Measurements from ENCODE around the gene NDUFV1. TPM values are rescaled to one million over a fixed set of nuclear protein-coding genes. Genes with fewer than 3 reads are reported as not detected.

The NDUFV1 gene
- total and polyA plus RNA-seq, 4 donors, result 83.6 to 172 (median 163) TPM

DNA sequence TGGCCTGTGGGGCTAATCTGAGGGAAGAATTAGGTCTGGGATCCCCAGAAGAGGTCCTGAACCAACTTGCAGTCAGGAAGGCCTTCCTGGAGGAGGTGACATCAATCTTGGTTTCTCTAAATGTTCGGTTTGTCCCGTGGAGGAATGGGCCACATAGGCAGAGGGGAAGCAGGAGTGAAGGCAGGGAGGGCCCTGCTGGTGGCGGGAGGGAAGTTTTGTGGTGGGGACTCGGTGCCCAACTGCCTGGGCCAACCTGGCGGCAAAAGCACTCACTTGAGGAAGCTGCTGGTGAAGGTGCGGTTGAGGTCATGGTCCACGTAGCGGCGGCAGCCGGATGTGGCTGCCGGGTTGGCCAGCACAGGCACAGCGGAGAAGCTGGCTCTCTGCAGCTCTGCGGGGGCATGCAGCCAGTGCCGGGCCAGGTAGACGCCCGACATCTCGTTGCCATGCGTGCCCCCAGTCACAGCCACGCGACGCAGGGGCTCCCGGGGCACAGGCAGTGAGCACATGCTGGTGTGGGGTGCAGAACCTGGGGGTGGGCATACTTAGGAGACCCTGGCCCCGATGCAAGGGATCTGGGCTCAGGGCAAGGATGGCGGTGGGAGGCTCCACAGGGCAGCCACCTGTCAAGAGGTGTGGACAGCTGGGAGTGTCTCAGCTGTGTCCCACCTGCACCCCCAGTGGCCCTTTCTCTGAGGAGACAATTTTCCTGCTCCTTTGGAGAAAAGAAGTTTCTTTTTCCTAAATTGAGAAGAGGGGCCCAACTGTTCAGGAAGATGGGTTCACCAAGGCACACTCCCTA lies 40.0 kb downstream of the NDUFV1 start:
- H3K4me3 ChIP-seq (ENCODE audit: low read depth in 1 of 3, low read length in 3 of 3), result no peak overlapping the region
- no peaks in the 10 kb centered on the region for H3K9me3 ChIP-seq (ENCODE audit: control insufficient read depth in 4 of 4, low read length in 3 of 4)
- TF ChIP-seq NR2F2 (IDR thresholded peaks at IDR 0.05), result no peak
- no peak for TF ChIP-seq HNF4A (conservative IDR thresholded peaks at IDR 0.05)
- TF ChIP-seq RAD21 (IDR thresholded peaks at IDR 0.05), result no peak
- TF ChIP-seq JUND (IDR thresholded peaks at IDR 0.05), result no peak
- WGBS, result 77% methylated on average over 24 of the region's 24 CpGs
- DNase-seq (ENCODE audit: low spot score), result no peak
- H3K27ac ChIP-seq (ENCODE audit: low read depth in 1 of 2, low read length in 2 of 2), result no peak overlapping the region
- H3K36me3 ChIP-seq (ENCODE audit: control insufficient read depth in 4 of 4, insufficient read depth in 3 of 4, low read depth in 1 of 4, low read length in 3 of 4), result peaks cover 0 to 6% (median 0%) of the 10 kb centered on the region in 4 donors
- no peaks in the 10 kb centered on the region for H3K27me3 ChIP-seq (ENCODE audit: control insufficient read depth in 4 of 4, insufficient read depth in 4 of 4, low read length in 3 of 4)
- peaks cover 2 to 20% (median 11%) of the 10 kb centered on the region in 4 donors for H3K4me1 ChIP-seq (ENCODE audit: control insufficient read depth in 4 of 4, insufficient read depth in 4 of 4, low read length in 3 of 4)
- no peak overlapping the region for H3K9ac ChIP-seq (ENCODE audit: low read depth in 1 of 2, low read length in 2 of 2)

DNA sequence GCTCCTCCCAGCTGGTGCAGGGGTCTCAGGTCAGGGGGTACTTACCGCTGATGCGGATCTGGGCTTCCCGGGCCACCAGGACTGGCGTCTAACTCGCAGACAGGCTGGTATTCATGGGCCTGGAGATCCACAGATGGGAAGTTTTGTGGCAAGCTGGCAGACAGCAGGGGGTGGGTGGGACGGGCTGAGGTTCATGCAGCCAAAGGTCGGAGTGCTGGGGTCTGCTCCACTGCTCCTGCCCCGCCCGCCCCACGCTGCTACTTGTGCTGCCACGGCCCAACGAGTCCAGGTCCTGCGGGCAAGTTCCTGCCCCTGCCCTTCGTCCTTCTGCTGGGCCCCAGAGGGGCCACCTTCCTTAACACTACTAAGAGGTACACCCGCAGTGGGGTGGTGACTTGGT lies 40.7 kb downstream of the NDUFV1 start:
- TF ChIP-seq, protein P1, sequence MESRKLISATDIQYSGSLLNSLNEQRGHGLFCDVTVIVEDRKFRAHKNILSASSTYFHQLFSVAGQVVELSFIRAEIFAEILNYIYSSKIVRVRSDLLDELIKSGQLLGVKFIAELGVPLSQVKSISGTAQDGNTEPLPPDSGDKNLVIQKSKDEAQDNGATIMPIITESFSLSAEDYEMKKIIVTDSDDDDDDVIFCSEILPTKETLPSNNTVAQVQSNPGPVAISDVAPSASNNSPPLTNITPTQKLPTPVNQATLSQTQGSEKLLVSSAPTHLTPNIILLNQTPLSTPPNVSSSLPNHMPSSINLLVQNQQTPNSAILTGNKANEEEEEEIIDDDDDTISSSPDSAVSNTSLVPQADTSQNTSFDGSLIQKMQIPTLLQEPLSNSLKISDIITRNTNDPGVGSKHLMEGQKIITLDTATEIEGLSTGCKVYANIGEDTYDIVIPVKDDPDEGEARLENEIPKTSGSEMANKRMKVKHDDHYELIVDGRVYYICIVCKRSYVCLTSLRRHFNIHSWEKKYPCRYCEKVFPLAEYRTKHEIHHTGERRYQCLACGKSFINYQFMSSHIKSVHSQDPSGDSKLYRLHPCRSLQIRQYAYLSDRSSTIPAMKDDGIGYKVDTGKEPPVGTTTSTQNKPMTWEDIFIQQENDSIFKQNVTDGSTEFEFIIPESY (IDR thresholded peaks at IDR 0.05), result no peak
- TF ChIP-seq JUND (IDR thresholded peaks at IDR 0.05) (no peak), HNF4G (IDR thresholded peaks at IDR 0.05) (no peak), TAF1 (conservative IDR thresholded peaks at IDR 0.05) (no peak), EGR1 (IDR thresholded peaks at IDR 0.05; ENCODE audit: low read depth in 2 of 2) (no peak)
- Histone ChIP-seq H3K4me1 (ENCODE audit: control insufficient read depth in 4 of 4, insufficient read depth in 4 of 4, low read length in 3 of 4) (peaks cover 2 to 20% (median 11%) of the 10 kb centered on the region in 4 donors), H3K36me3 (ENCODE audit: control insufficient read depth in 4 of 4, insufficient read depth in 3 of 4, low read depth in 1 of 4, low read length in 3 of 4) (peaks cover 0 to 5% (median 0%) of the 10 kb centered on the region in 4 donors), H3K4me3 (ENCODE audit: low read depth in 1 of 3, low read length in 3 of 3) (no peak overlapping the region), H3K9ac (ENCODE audit: low read depth in 1 of 2, low read length in 2 of 2) (no peak overlapping the region), H3K27me3 (ENCODE audit: control insufficient read depth in 4 of 4, insufficient read depth in 4 of 4, low read length in 3 of 4) (no peaks in the 10 kb centered on the region), H3K27ac (ENCODE audit: low read depth in 1 of 2, low read length in 2 of 2) (no peak overlapping the region), H3K9me3 (ENCODE audit: control insufficient read depth in 4 of 4, low read length in 3 of 4) (no peaks in the 10 kb centered on the region)
- no peak for DNase-seq (ENCODE audit: low spot score)
- 87% methylated on average over 15 of the region's 15 CpGs for WGBS

DNA sequence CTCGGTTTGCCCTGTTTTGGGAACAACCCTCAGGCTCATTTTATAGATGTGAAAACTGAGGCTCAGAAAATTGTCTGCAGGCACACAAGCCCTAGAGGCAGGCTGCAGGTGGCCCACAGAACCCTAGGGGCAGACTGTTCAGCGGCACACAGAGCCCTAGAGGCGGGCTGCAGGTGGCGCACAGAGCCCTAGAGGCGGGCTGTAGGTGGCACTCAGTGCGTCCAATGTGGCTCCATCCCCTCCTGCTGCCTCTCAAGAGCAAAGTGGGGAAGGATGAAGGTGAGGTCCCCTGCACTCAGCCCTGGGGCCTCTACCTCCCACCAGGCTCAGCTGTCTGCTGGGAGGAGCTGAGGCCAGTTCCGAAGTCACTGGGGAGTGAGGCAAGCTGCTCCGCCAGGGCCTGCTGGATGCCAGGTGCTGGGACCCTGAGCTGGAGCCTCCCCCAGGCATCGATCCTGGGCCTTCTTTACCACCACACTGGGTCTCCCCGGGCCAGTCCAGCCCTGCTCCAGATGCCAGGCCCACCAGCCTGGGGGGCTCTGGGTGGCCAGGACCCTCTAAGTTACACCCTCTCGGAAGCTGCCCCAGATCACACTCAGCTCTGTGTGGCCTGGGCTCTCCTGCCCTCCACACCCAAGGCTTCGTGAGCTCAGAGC lies 41.5 kb downstream of the NDUFV1 start:
- WGBS, result 85% methylated on average over 12 of the region's 12 CpGs
- H3K9ac ChIP-seq (ENCODE audit: low read depth in 1 of 2, low read length in 2 of 2), result no peak overlapping the region
- peaks cover 2 to 20% (median 11%) of the 10 kb centered on the region in 4 donors for H3K4me1 ChIP-seq (ENCODE audit: control insufficient read depth in 4 of 4, insufficient read depth in 4 of 4, low read length in 3 of 4)
- DNase-seq (ENCODE audit: low spot score), result no peak
- no peaks in the 10 kb centered on the region for H3K27me3 ChIP-seq (ENCODE audit: control insufficient read depth in 4 of 4, insufficient read depth in 4 of 4, low read length in 3 of 4)
- H3K36me3 ChIP-seq (ENCODE audit: control insufficient read depth in 4 of 4, insufficient read depth in 3 of 4, low read depth in 1 of 4, low read length in 3 of 4), result no peaks in the 10 kb centered on the region
- H3K4me3 ChIP-seq (ENCODE audit: low read depth in 1 of 3, low read length in 3 of 3), result no peak overlapping the region
- no peaks in the 10 kb centered on the region for H3K9me3 ChIP-seq (ENCODE audit: control insufficient read depth in 4 of 4, low read length in 3 of 4)
- H3K27ac ChIP-seq (ENCODE audit: low read depth in 1 of 2, low read length in 2 of 2), result no peak overlapping the region
- TF ChIP-seq, protein P2, sequence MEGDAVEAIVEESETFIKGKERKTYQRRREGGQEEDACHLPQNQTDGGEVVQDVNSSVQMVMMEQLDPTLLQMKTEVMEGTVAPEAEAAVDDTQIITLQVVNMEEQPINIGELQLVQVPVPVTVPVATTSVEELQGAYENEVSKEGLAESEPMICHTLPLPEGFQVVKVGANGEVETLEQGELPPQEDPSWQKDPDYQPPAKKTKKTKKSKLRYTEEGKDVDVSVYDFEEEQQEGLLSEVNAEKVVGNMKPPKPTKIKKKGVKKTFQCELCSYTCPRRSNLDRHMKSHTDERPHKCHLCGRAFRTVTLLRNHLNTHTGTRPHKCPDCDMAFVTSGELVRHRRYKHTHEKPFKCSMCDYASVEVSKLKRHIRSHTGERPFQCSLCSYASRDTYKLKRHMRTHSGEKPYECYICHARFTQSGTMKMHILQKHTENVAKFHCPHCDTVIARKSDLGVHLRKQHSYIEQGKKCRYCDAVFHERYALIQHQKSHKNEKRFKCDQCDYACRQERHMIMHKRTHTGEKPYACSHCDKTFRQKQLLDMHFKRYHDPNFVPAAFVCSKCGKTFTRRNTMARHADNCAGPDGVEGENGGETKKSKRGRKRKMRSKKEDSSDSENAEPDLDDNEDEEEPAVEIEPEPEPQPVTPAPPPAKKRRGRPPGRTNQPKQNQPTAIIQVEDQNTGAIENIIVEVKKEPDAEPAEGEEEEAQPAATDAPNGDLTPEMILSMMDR (IDR thresholded peaks at IDR 0.05; ENCODE audit: low read depth, low read length, missing input control), result no peak
- TF ChIP-seq NR2F2 (IDR thresholded peaks at IDR 0.05) (no peak), EGR1 (IDR thresholded peaks at IDR 0.05; ENCODE audit: low read depth in 2 of 2) (no peak), GABPA (IDR thresholded peaks at IDR 0.05 in 1 of 2, conservative IDR thresholded peaks at IDR 0.05 in 1 of 2) (no peak), FOXA2 (IDR thresholded peaks at IDR 0.05) (no peak), SP1 (IDR thresholded peaks at IDR 0.05) (no peak), TAF1 (conservative IDR thresholded peaks at IDR 0.05) (no peak), HNF4G (IDR thresholded peaks at IDR 0.05) (no peak), HNF4A (conservative IDR thresholded peaks at IDR 0.05) (no peak), RXRA (IDR thresholded peaks at IDR 0.05) (no peak)
- TF ChIP-seq, protein P1 (IDR thresholded peaks at IDR 0.05), result no peak
- TF ChIP-seq, protein P3, sequence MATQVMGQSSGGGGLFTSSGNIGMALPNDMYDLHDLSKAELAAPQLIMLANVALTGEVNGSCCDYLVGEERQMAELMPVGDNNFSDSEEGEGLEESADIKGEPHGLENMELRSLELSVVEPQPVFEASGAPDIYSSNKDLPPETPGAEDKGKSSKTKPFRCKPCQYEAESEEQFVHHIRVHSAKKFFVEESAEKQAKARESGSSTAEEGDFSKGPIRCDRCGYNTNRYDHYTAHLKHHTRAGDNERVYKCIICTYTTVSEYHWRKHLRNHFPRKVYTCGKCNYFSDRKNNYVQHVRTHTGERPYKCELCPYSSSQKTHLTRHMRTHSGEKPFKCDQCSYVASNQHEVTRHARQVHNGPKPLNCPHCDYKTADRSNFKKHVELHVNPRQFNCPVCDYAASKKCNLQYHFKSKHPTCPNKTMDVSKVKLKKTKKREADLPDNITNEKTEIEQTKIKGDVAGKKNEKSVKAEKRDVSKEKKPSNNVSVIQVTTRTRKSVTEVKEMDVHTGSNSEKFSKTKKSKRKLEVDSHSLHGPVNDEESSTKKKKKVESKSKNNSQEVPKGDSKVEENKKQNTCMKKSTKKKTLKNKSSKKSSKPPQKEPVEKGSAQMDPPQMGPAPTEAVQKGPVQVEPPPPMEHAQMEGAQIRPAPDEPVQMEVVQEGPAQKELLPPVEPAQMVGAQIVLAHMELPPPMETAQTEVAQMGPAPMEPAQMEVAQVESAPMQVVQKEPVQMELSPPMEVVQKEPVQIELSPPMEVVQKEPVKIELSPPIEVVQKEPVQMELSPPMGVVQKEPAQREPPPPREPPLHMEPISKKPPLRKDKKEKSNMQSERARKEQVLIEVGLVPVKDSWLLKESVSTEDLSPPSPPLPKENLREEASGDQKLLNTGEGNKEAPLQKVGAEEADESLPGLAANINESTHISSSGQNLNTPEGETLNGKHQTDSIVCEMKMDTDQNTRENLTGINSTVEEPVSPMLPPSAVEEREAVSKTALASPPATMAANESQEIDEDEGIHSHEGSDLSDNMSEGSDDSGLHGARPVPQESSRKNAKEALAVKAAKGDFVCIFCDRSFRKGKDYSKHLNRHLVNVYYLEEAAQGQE (IDR thresholded peaks at IDR 0.05), result no peak
- TF ChIP-seq, protein P4, sequence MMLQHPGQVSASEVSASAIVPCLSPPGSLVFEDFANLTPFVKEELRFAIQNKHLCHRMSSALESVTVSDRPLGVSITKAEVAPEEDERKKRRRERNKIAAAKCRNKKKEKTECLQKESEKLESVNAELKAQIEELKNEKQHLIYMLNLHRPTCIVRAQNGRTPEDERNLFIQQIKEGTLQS (IDR thresholded peaks at IDR 0.05), result no peak

Measured in liver (tissue), 9 donors.